Spleen (tissue), 11 donors: ENCODE measurements around the gene MYLK2. TPM values are rescaled to one million over a fixed set of nuclear protein-coding genes. Genes with fewer than 3 reads are reported as not detected.

Experiments
- DNase-seq: peaks from one replicate; pipeline ENCODE4 v3.0.0-alpha.2; 2020
- H3K27ac ChIP-seq, 8 donors: fragments of 200-600 bp; sonication (generic) in 7 of 8; 1 replicate in 4 of 8; 2 replicates in 4 of 8; pipeline versions ENCODE4 v1.5.0 to v1.8.0; 2016 to 2021; ENCODE audit warnings: inconsistent platforms in 4 of 8, mild to moderate bottlenecking in 4 of 8, moderate library complexity in 1 of 8
- H3K27me3 ChIP-seq, 7 donors: fragments of 200-600 bp; sonication (generic) in 6 of 7; replicated peaks in 1 of 7; 1 replicate in 4 of 7; 2 replicates in 3 of 7; pipeline versions ENCODE4 v1.5.0 to v1.8.0; 2016 to 2021; ENCODE audit warnings: inconsistent platforms in 3 of 7, mild to moderate bottlenecking in 1 of 7
- H3K36me3 ChIP-seq, 6 donors: fragments of 200-600 bp; sonication (generic) in 5 of 6; 1 replicate in 4 of 6; 2 replicates in 2 of 6; pipeline versions ENCODE4 v1.5.0 to v1.8.0; 2016 to 2021; ENCODE audit warnings: inconsistent platforms in 2 of 6
- H3K4me1 ChIP-seq, 6 donors: fragments of 200-600 bp; sonication (generic) in 5 of 6; 1 replicate in 3 of 6; 2 replicates in 3 of 6; pipeline versions ENCODE4 v1.5.0 to v1.8.0; 2016 to 2021; ENCODE audit warnings: inconsistent platforms in 3 of 6
- H3K4me3 ChIP-seq, 8 donors: fragments of 200-600 bp; sonication (generic) in 7 of 8; 1 replicate in 4 of 8; 2 replicates in 4 of 8; pipeline versions ENCODE4 v1.5.0 to v1.8.0; 2016 to 2021; ENCODE audit warnings: inconsistent platforms in 4 of 8, mild to moderate bottlenecking in 4 of 8, moderate library complexity in 2 of 8
- H3K9me3 ChIP-seq, 8 donors: fragments of 200-600 bp; sonication (generic) in 7 of 8; 1 replicate in 4 of 8; 2 replicates in 4 of 8; pipeline versions ENCODE4 v1.5.0 to v1.8.0; 2016 to 2021; ENCODE audit warnings: inconsistent platforms in 4 of 8
- POLR2A ChIP-seq, 3 donors: fragments of 450-650 bp; IDR thresholded peaks; one replicate each; pipeline ENCODE4 v1.5.1; 2017; ENCODE audit warnings: antibody characterized with exemption in 3 of 3, mild to moderate bottlenecking in 1 of 3
- POLR2AphosphoS5 ChIP-seq, 3 donors: sonication (generic); formaldehyde crosslinking; IDR thresholded peaks; one replicate each; pipeline ENCODE4 v1.5.1; 2017; ENCODE audit warnings: antibody characterized with exemption in 3 of 3
- WGBS, 5 donors: extraction: QIAGEN DNeasy Blood & Tissue Kit in 3 of 5; methylation state at CpG; one replicate each; pipeline versions ENCODE4 v1.1.5 to v1.1.7; 2013 to 2018; 5-methylcytosine and 5-hydroxymethylcytosine counted together
- intact Hi-C: fragments of 100-400 bp; cut with DNase I; formaldehyde crosslinking; loops from one replicate; pipeline ENCODE4 v1.15.0; 2023; ENCODE audit warnings: low total_unique reads
- polyA plus RNA-seq, 3 donors: library from polyadenylated mRNA; stranded (reverse); fragments of 200-250 nt; gene quantifications; one replicate each; pipeline ENCODE4 v1.2.1, GENCODE V29; 2013
- total RNA-seq, 7 donors: library from RNA; depleted of rRNA in 3 of 7; stranded (reverse); fragments of >200 nt in 3 of 7; fragmentation: NEBNext Ultra II Directional in 4 of 7; extraction: Animal tissue kit (Norgen Biotek cat#: 25700) in 4 of 7; gene quantifications; one replicate each; pipeline versions ENCODE4 v1.1.0 to v1.2.1, GENCODE V29; 2016 to 2021
- TF ChIP-seq, protein P1 (sequence below), 11 experiments: fragments of 200-600 bp in 7 of 11; fragments of 450-650 bp in 4 of 11; sonication (generic) in 4 of 11; IDR thresholded peaks in 8 of 11; conservative IDR thresholded peaks in 3 of 11; 1 replicate in 7 of 11; 2 replicates in 4 of 11; pipeline versions ENCODE4 v1.4.0 to v1.8.0; 2016 to 2021; ENCODE audit warnings: antibody characterized with exemption in 11 of 11, inconsistent platforms in 4 of 11, mild to moderate bottlenecking in 1 of 11
- donor health status: healthy with polysubstance abuse.
- donor health status: DM: no; HTN: no; CAD: no; lungs with moderate emphysema.
- donor health status: DM: no; HTN: no; CAD: no.
- donor health status: Bipolar disorder and iron deficiency.
- donor health status: healthy.
- donor health status: DM: no; HTN: no; CAD: no.
- donor health status: DM: yes; HTN: yes; CAD: no.

MYLK2 gene
- total and polyA plus RNA-seq, 10 donors, result 0.97 to 3.4 (median 2.0) TPM

GRCh38 chr20:31803552-31804291, 15.4 kb upstream of the MYLK2 start:
- TF ChIP-seq, protein P1, sequence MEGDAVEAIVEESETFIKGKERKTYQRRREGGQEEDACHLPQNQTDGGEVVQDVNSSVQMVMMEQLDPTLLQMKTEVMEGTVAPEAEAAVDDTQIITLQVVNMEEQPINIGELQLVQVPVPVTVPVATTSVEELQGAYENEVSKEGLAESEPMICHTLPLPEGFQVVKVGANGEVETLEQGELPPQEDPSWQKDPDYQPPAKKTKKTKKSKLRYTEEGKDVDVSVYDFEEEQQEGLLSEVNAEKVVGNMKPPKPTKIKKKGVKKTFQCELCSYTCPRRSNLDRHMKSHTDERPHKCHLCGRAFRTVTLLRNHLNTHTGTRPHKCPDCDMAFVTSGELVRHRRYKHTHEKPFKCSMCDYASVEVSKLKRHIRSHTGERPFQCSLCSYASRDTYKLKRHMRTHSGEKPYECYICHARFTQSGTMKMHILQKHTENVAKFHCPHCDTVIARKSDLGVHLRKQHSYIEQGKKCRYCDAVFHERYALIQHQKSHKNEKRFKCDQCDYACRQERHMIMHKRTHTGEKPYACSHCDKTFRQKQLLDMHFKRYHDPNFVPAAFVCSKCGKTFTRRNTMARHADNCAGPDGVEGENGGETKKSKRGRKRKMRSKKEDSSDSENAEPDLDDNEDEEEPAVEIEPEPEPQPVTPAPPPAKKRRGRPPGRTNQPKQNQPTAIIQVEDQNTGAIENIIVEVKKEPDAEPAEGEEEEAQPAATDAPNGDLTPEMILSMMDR (IDR thresholded peaks at IDR 0.05 in 8 of 11, conservative IDR thresholded peaks at IDR 0.05 in 3 of 11), result no peak
- no peak for TF ChIP-seq POLR2AphosphoS5 (IDR thresholded peaks at IDR 0.05)
- TF ChIP-seq POLR2A (IDR thresholded peaks at IDR 0.05), result no peak
- Histone ChIP-seq H3K27me3 (no peaks in the 10 kb centered on the region), H3K36me3 (peaks cover 0 to 77% (median 0%) of the 10 kb centered on the region in 6 donors), H3K4me1 (peaks cover 0 to 19% (median 12%) of the 10 kb centered on the region in 6 donors), H3K9me3 (no peaks in the 10 kb centered on the region), H3K27ac (no peak overlapping the region), H3K4me3 (no peak overlapping the region)
- intact Hi-C loops, result no loop called here
- 73 to 83% (median 81%) methylated on average over 7 of the region's 7 CpGs for WGBS, 5 donors
- DNase-seq, result no peak

DNA sequence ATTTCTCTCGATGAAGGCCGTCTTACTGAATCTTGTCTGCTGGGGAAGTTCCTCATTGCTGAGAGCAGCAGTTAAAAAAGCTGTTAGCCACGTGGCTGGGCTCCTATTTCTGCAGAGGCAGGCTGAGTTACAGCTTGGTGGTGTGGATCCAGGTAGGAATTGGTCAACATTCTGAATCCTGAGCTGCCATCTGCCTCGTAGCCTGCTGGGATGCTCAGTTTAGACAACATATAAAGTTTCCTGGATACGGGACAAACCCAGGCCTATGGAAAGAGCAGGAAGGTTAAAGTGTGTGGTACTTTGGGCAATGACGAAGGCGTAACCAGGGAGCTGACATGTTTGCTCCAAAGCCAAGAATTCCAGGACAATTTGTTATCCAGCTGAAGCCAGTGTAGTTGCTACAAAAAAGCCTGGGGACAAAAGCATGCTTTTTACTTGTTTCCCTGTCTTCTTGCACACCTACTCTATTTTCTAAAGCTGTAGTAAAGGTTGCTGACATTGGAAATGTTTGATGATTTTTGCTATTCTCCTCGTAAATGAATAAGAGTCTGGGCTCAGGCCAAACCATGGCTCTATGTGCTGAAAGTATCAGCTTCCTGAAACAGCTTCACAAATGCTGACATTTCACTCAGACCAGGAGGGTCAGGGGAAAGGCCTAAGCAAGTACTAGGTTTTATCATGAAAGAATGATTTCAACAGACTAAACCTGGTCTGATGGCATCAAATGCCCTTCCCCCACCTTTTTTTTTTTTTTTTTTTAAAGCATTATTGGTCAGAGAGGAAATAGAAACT, 12.4 kb upstream of the MYLK2 start:
- H3K4me1 ChIP-seq, result peaks cover 0 to 20% (median 13%) of the 10 kb centered on the region in 6 donors
- peaks cover 0 to 46% (median 0%) of the 10 kb centered on the region in 6 donors for H3K36me3 ChIP-seq
- 47 to 69% (median 62%) methylated on average over 8 of the region's 8 CpGs for WGBS, 5 donors
- H3K9me3 ChIP-seq, result no peaks in the 10 kb centered on the region
- no peak overlapping the region for H3K27ac ChIP-seq
- no peak overlapping the region for H3K4me3 ChIP-seq
- no peak for DNase-seq
- intact Hi-C loops, result no loop called here
- TF ChIP-seq, protein P1 (IDR thresholded peaks at IDR 0.05 in 8 of 11, conservative IDR thresholded peaks at IDR 0.05 in 3 of 11), result no peak
- no peak for TF ChIP-seq POLR2A (IDR thresholded peaks at IDR 0.05)
- TF ChIP-seq POLR2AphosphoS5 (IDR thresholded peaks at IDR 0.05), result no peak
- H3K27me3 ChIP-seq, result no peaks in the 10 kb centered on the region

DNA sequence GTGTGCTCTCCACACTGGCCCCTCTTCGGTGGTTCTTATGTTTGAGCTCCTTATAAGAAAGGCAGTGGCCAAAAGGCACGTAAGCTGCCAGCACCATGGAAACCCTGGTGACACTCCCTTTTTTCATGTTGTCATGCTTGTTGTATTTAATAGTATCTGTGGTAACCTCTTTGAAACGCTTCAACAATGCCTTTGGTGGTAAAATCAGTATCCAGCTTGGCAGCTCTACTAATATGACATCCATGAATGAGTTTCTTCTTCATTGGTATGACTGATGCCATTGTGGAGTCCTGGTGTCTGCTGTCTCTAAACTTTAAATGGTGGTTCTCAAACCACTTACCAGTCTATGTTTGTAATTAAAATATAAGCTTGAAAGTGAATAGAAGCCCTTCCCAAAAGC, 10.7 kb upstream of the MYLK2 start:
- intact Hi-C loops, result no loop called here
- TF ChIP-seq POLR2AphosphoS5 (IDR thresholded peaks at IDR 0.05), result no peak
- TF ChIP-seq, protein P1 (IDR thresholded peaks at IDR 0.05 in 8 of 11, conservative IDR thresholded peaks at IDR 0.05 in 3 of 11), result no peak
- TF ChIP-seq POLR2A (IDR thresholded peaks at IDR 0.05), result no peak
- no peak overlapping the region for H3K4me3 ChIP-seq
- H3K27me3 ChIP-seq, result no peaks in the 10 kb centered on the region
- no peak for DNase-seq
- H3K9me3 ChIP-seq, result no peaks in the 10 kb centered on the region
- H3K27ac ChIP-seq, result no peak overlapping the region
- peaks cover 4 to 34% (median 18%) of the 10 kb centered on the region in 6 donors for H3K4me1 ChIP-seq
- peaks cover 0 to 29% (median 0%) of the 10 kb centered on the region in 6 donors for H3K36me3 ChIP-seq
- 81 to 95% (median 90%) methylated on average over 3 of the region's 3 CpGs for WGBS, 5 donors

GRCh38 chr20:31809661-31810060, 9.5 kb upstream of the MYLK2 start:
- peaks cover 0 to 17% (median 0%) of the 10 kb centered on the region in 6 donors for H3K36me3 ChIP-seq
- H3K27ac ChIP-seq, result no peak overlapping the region
- intact Hi-C loops, result no loop called here
- no peak for DNase-seq
- TF ChIP-seq, protein P1 (IDR thresholded peaks at IDR 0.05 in 8 of 11, conservative IDR thresholded peaks at IDR 0.05 in 3 of 11), result no peak
- TF ChIP-seq POLR2AphosphoS5 (IDR thresholded peaks at IDR 0.05) (no peak), POLR2A (IDR thresholded peaks at IDR 0.05) (no peak)
- H3K4me1 ChIP-seq, result peaks cover 4 to 34% (median 18%) of the 10 kb centered on the region in 6 donors
- H3K4me3 ChIP-seq, result no peak overlapping the region
- no peaks in the 10 kb centered on the region for H3K27me3 ChIP-seq
- H3K9me3 ChIP-seq, result no peaks in the 10 kb centered on the region
- 79 to 90% (median 83%) methylated on average over 3 of the region's 3 CpGs for WGBS, 5 donors
